SKM-1 treated with dmso at 0.1 percent for 144 hours (cell line): ENCODE data around the gene LDLRAD4.
A peak's percentile ranks its signal among the peaks of the same experiment; 100 is the strongest.
"Not testable (repeated sequence)": the region's sequence is repeated elsewhere in the genome, so short reads cannot be mapped to it uniquely, and the experiment has no call there.

Experiments used
- DNase-seq: peaks from one replicate; lab custom pipeline; 2025; ENCODE audit not compliant: unreplicated experiment; lab: John Stamatoyannopoulos, UW

The LDLRAD4 gene

DNA sequence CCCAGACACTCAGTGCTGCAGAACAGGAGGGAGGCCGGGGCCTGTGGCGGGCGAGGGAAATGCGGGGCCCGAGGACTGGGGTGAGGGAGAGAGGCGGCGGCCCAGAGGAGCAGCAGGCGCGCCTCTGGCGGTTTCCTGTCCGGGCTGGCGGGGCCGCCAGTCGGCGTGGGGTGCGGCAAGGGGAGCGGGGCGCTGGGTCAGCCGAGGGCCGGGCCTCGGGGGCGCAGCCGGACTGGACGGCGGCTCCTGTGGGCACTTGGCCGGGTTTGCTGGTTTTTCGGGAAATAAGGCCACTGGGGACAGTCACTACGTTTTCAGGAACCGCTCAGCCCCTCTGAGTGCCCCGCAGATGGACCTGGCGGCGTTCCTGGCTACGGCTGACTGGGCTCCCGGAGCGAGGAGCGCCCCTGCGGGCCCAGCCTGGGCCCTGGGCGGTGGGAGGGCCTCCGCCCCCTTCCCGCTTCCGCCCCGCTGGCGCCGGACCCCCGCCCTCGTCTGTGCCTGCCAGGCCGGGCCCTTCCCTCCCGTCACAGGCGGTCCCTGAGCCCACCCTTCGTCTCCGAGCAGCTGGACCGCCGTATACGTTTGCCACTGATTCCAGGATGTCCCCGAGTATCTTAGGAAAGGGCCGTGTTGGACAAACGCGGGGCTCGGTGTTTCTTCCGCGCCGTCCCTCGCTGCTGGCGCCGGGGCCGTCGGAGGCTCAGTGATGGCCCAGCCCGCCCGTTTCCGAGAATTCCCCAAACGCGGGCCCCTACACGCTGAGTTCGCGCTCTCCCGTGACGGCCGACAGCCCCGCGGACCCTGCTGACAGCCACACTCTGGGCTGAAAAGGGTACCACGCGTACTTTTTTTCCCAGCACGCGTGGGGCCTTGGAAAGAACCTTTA, 423.2 kb downstream of the LDLRAD4 start:
- DNase-seq, result no peak

DNA sequence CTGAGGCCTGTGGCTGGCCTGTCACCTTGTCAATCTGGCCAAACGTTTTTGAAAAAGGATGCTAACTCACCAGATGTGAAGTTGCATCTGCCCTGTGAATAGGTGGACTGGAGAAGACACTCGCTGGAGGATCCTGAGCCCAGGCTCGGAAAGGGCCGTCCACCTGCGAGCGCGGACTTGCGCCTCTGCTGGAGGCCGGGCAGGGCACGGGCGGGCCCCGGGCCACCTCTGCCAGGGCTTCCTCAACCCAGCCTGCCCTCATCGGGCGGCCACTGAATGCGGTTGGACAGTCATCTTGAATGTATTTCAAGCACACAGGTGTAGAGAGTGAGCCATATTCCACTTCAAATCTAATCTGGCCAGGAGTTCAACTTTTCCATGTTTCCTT, 423.9 kb downstream of the LDLRAD4 start:
- no peak for DNase-seq

DNA sequence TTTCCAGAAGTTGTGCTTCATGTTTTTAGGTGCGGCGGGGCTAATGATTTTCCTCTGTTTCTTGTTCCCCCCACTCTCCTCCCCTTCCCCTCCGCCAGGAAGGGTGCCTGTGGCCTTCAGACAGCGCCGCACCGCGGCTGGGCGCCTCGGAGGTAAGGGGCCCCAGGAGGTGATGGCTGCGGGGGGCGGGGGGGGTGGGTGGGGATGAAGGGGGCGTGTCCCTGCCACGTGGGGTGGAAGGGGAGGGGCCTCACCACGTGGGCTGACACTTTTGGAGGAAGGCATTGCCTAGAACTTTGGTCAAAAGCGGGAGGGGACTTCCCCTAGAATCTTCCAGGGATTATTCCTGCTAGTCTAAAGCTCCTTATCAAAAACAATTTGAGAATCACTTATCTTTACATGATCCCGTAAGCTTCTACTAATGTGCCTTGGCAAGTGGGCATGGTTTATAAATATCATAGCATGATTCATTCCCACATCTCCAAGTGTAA, 424.7 kb downstream of the LDLRAD4 start:
- DNase-seq, result no peak

DNA sequence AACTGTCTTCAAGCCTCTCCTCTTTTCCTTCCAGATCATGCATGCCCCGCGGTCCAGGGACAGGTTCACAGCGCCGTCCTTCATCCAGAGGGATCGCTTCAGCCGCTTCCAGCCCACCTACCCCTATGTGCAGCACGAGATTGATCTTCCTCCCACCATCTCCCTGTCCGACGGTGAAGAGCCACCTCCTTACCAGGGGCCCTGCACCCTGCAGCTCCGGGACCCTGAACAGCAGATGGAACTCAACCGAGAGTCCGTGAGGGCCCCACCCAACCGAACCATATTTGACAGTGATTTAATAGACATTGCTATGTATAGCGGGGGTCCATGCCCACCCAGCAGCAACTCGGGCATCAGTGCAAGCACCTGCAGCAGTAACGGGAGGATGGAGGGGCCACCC, 426.5 kb downstream of the LDLRAD4 start:
- DNase-seq, result no peak

DNA sequence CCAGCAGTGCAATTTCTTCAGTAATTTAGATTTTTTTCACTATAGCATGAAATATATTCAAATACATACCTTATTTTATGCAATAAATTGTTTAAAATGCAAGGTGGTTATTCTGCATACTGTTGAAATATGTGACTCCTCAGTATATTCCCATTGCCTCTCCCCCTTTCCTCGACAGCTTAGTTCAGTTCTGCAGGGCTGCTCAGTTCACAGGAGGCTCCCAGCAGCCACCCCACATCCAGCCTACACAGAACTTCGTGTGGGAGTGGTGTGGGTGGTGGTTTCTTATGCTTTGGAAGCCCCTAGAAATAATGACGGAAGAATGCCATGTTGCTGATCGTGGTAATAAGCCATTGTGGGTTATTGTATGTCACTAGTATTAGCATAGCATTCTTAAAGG, 428.1 kb downstream of the LDLRAD4 start:
- DNase-seq, result no peak

DNA sequence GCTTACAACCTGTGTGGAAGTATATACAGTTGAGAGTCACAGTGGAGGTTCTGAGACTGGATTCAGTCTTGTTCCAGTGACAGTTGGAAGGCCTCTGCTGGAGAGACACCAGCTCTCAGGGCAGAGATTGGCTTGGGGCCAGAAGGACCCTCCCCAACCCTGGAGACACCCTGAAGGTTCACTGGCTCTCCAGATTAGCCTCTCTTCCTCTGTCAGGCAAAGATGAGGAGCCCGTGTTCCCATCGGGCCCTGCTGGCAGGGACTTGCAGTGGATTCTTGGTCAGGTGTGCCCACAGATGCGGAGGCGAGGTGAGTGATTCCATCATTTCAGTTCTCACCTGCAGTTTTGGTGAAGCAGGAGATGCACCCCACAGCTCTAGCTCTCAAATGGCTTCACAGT, 429.2 kb downstream of the LDLRAD4 start:
- no peak for DNase-seq

DNA sequence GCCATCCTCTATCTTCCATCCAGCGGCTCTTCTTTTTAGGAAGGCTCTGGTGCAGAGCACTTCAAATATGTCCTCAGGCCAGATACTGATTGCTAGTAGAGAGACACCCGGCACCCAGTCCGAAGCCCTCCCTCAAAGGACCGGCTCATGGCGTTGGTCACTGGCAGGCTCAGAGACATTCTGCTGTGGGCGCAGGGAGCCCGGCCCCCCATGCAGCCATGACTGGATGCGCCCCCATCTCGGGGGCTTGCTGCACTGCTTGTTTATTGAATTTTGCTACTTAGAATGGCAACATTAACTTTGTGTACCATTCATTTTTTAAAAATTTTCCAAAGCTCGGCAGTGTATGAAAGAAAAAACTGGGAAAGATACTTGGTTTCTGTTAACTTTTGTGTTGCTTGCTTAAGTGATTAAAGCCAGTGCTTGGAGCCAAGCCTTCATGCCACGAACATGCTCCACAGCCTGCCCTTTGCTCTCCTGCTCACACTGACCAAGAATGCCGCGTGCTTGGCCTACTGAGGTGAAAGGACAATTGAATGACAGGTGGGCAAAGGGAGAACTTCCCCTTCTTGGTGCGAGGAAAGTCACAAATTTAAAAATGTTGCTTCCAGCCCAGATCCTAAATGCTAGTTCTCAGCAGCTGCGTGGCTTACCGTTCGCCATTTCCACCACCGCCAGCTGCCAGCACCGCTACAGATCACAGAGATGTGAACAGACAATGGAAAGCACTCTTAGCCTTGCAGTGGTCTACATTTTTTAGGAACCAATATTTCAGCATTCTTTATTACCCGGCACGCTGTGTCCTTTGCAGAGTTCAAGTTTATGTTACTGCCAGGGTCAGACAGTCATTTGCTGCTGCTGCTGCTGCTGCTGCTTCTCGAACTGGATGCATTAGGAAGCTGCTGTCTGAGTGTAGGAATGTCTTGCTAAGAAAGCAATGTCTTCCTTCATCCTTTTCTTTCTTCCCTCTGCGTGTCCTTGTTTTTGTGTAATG, 431.1 kb downstream of the LDLRAD4 start:
- no peak for DNase-seq

DNA sequence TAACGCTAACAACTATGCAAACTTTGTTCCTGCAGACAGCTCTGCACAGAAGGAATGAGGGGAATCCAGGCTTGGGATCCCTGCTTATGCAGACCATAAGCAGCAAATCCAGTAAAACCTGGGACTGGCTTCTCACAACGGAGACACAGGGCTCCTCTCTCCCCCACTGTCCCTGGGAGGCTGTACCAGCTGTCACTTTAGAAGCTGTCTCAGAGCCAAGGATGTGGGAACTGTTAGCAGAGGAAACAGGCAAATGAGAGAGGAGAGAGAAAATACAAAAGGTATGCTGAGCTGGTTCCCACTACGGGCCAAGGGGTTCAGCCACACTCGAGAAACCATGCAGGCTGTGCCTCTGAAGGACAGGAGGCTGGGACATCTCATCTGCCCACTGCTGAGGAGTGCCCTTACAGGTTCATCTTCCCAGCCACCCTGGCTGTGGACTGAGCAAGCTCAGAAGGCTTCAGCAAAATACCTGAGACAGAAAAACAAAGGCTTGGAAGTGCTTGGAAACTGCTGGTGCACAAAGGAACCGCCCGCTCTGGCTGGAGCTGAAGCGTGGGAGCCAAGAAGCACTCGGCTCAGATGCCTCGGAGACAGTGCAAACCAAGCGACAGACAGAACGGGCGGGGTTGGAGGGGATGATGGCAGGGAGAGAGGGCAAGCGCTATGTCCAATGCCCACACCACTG, 435.3 kb downstream of the LDLRAD4 start:
- no peak for DNase-seq

DNA sequence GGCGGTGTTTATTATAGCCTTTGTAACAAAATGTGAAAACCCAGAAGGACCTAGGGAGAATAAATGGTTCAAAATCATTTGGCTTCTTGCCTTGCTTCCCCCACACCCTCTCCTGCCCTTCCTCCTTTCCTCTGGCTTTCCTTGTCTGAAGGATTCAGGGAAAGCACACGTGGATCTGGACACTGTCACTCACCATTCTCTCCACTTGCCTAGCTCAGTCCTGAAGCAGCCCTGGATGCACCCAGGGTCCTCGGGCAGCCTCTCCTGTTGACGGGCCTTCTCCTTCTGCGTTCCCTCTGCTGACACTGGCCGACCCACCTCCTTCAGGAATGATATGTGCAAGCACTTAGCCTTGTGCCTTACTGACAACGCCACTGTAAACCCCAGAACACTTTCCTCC, 439.4 kb downstream of the LDLRAD4 start:
- no peak for DNase-seq

DNA sequence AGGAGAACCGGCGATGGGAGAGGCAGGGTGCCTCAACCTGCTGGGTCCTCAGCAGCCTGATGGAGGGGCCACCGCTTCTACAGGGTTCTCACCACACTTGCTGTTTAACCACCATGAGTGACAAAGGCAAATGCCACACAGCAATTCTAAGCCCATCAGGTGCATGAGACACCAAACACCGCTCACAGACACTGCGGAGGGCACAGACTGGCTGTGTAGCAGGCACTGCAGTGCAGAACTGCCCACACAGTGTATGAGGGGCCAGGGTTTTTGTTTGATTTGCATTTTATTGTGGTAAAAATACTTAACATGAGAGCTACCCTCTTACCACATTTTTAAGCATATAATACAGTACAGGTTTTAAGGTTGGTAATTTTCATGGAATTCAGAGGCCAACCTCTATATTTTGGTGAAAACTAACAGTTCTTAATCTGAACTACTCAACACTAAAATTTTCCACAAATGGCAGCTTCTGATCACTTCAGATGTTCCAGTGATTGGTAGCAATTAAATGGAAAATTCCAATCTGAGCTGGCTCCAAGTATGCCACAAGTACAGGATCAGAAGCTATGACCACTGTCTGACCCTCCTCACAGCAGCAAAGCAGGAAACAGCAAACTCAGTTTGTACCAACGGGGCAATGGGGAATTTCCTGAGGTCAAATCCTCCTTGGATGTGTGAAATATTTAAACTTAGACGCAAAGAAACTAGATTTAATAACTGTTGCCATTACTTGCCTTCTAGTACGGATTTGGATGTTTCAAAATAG, 440.1 kb downstream of the LDLRAD4 start:
- DNase-seq, result no peak

DNA sequence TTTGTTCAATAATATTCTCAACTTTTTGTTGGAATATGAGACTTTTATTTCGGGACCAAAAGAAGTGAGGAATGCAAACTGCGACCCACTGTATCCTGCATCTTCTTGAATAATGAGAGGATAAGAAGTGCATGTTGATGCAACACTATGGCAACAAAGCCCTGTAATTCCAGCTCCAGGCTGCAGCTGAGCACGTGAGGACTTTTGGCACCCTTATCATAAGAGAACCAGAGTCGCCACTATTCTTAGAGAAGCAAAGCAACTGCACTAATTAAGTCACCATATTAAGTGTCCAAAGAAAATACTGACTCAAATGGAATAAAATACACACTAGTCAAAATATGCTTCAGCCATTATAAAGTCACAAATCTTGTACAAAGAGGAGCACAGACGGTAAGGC, 441.9 kb downstream of the LDLRAD4 start:
- no peak for DNase-seq

DNA sequence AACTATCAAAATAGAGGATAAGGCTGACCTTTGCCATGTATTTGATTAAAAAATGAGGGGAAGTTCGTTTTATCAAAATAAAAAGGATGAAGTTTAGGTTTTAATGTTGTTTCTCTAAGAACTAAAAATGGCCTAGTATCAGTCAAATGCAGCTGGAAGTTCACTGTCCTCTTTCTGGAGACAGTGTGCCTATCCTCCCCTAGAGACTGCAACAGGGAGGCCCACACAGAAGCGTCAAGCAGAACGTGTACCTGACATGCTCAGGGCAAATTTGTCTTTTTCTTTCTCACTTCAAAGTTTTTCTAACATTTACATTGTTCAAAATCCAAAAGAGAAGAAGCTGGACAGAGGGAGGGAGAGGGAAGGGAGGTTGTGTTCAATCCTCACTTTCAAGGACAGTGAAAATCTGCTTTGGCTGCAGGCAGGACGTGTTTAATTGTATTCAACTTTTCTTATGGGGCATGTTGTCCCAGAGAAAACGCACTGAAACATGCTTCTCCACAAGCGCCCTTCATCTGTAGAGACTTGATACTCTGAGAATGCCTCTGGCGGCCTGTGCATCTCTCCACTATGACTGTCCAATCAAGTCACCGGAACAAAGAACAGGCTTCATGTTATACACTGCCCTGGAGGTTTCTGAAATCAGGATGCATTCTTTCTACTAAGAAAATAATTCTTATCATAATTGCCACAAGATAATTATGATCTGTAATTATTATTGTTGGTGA, 442.7 kb downstream of the LDLRAD4 start:
- DNase-seq, result no peak

DNA sequence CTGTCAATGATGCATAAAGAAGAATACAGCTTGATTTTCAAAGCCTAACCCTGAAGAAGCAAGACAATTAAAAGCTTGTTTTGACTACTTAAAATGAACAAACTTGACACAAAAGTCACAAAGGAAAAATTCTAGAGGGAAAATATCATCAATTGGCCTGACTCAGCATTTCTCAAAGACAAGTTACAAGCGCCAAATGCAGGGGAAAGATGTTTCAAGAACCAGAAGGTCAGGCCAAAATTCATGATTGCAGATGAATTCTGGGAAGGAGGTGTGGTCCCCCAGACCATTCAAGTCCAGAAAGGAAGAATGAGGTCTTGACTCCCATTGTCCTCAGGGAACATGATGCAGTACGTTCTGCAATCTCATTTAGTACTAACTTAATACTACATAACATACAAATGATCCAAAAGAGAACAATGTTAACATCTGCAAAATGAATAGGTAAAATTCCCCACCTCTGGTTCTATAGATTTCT, 443.3 kb downstream of the LDLRAD4 start:
- no peak for DNase-seq

DNA sequence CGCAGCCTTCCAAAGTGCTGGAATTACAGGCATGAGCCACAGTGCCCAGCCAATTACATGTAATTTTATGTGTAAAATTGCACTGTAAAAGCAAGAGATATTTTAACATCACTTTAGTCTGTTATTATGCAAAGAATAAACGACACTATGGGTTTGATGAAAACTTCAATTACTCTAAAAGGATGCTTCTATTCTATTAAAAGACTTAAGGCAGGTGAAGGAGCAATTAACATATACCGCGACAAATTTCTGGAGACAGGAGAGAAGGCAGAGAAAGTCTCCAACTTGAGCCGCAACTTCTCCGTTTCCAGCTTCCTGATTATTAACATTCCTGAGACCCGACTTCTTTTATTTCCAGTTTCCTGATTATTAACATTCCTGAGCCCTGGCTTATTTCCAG, 454.1 kb downstream of the LDLRAD4 start:
- no peak for DNase-seq

DNA sequence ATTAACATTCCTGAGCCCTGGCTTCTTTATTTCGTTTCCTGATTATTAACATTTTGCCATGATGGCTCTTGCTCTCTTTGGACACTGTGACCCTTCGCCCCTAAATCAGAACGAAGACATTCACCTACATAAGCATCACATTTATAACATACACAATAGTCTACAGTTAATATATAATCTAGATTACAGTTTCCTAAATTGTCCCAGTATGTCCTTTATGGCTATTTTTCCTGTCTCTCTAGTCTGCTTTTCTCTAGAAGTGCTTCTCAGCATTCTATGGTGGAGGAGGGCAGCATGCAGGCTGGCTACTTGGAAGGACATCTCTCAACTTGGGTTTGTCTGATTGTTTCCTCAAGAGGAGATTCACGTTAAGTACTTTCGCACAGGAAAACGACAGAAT, 457.9 kb downstream of the LDLRAD4 start:
- no peak for DNase-seq

DNA sequence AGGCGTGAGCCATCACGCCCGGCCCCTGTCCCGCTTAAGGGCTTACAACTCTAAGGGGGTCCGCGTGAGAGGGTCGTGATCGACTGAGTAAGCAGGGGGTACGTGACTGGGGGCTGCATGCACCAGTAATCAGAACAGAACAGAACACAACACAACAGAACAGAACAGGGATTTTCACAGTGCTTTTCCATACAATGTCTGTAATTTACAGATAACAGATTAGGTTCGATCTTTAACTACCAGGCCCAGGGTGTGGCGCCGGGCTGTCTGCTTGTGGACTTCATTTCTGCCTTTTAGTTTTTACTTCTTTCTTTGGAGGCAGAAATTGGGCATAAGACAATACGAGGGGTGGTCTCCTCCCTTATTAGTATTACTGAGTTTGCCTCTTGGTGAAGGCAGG, 458.8 kb downstream of the LDLRAD4 start:
- DNase-seq, result not testable (repeated sequence)

DNA sequence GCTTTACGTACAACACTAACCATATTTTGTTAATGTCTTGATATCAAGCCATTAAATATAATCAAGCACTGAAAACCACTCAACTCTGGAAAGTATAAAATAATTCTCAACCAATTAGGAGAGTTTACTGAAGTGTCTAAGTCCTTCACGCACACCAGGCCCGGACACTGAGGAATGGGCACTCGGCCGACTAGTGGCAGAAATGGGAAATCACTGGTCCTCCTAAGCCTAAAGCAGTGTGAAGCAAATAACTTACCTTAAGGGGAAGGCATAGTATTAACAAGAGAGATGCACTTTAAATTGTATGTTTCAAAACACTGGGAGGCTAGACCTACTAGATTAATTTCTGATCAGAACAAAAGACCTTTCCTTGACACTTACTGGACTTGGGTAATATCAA, 462.1 kb downstream of the LDLRAD4 start:
- peak; percentile 15 for DNase-seq

DNA sequence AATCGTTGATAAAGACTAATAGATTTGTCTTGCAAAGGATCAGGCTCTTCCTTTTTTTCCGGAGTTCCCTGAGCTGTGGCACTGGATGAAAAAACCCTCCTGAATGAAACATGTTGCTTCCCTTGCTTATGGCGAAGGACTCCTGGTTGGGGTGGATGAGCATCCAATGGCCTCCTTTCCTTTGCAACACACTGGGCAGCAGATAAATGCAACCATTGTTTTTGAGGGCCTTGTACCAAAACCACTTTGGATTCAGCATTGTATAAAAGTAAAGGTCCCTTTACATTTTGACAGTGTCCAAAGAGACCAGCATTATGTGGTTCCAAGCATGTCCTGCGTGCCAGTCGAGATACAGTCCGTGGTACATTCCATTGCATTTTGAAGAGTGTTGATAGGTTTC, 463.1 kb downstream of the LDLRAD4 start:
- DNase-seq, result no peak

DNA sequence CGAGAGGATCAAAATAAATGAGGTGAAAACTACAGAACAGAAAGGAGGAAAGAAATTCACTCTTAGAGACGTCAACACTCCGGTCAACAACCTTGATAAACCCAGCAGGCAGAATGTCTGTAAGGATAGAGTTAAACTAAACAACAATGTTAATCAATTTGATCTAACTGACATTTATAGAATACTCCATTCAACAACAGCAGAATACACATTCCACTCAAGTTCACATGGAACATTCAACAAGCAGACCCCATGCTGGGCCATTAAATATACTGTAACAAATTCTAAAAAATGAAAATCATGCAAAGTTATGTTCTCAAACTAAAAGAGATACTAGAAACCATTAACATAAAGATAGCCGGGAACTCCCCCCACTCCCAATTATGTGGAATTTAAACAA, 466.0 kb downstream of the LDLRAD4 start:
- DNase-seq, result no peak
